Subcutaneous abdominal adipose tissue (tissue), 5 donors: Measurements from ENCODE around the gene CATSPER4.

ENCODE experiments used
- H3K27ac ChIP-seq: one replicate; pipeline ENCODE4 v1.7.0; 2013; ENCODE audit warnings: low read depth, mild to moderate bottlenecking, inconsistent platforms, low read length, moderate library complexity
- H3K27me3 ChIP-seq, 5 donors: one replicate each; pipeline ENCODE4 v1.7.0; 2013; ENCODE audit warnings: low read length in 5 of 5, inconsistent platforms in 1 of 5; ENCODE audit not compliant: control insufficient read depth in 5 of 5, insufficient read depth in 4 of 5
- H3K36me3 ChIP-seq, 5 donors: one replicate each; pipeline ENCODE4 v1.7.0; 2013; ENCODE audit warnings: low read length in 5 of 5; ENCODE audit not compliant: control insufficient read depth in 5 of 5, insufficient read depth in 5 of 5
- H3K4me1 ChIP-seq, 5 donors: one replicate each; pipeline ENCODE4 v1.7.0; 2013; ENCODE audit warnings: low read length in 5 of 5, mild to moderate bottlenecking in 3 of 5, moderate library complexity in 1 of 5; ENCODE audit not compliant: control insufficient read depth in 5 of 5, insufficient read depth in 5 of 5
- H3K4me3 ChIP-seq, 5 donors: one replicate each; pipeline ENCODE4 v1.7.0; 2013; ENCODE audit warnings: low read length in 5 of 5, low read depth in 1 of 5
- H3K9ac ChIP-seq, 5 donors: one replicate each; pipeline ENCODE4 v1.7.0; 2013; ENCODE audit warnings: low read length in 5 of 5, mild to moderate bottlenecking in 4 of 5, moderate library complexity in 3 of 5
- H3K9me3 ChIP-seq, 5 donors: one replicate each; pipeline ENCODE4 v1.7.0; 2013; ENCODE audit warnings: low read length in 5 of 5; ENCODE audit not compliant: control insufficient read depth in 5 of 5
- donor health status: healthy.
- donor health status: healthy.
- donor health status: healthy.
- donor health status: healthy.
- donor health status: healthy.

CATSPER4 gene

DNA sequence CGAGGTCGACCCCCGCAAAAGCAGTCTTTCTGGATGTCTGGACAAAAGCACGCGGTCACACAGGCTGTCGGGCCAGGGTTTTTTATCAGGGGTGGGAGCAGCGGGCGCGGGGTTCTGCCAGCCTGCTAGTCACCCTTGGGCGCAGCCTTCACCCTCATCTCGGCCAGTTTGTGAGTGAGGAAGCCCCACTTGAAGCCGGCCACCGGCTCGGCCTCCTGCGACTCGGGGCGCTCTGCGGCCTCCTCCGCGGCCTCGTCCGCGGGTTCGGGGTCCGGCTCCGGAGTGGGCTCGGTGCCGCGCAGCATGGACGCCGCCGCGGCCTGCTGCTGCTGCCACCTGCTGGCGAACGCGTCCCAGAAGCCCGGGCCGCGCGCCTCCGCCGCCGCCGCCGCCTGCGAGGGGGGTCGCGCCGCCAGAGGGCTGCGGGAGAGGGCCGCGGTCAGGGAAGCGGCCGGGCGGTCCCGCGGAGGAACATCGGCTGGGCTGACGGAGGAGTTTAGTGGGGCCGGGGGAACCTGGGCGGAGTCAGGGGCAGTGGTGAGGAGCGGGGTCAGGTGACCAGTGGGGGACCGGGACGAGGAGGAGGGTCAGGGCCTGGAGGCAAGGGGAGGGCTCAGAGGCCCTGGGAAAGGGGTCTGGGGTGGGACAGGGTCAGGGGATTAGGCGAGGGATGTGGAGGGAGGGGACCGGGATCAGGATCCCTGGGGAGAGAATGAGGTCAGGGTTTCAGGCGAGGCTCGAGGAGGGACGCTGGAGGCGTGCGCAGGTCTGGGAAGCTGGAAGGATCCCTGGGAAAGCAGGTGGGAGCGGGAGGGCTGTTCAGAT is 26.2 kb upstream of the CATSPER4 start:
- Histone ChIP-seq H3K9ac (peak overlapping the region in 4 of 5 donors; percentile 26 to 85 (median 44)), H3K27me3 (peaks cover 0 to 6% (median 0%) of the 10 kb centered on the region in 5 donors), H3K4me3 (peak overlapping the region; percentile 29 to 67 (median 53)), H3K36me3 (no peaks in the 10 kb centered on the region), H3K9me3 (no peaks in the 10 kb centered on the region), H3K4me1 (peaks cover 0 to 33% (median 29%) of the 10 kb centered on the region in 5 donors), H3K27ac (no peak overlapping the region)

DNA sequence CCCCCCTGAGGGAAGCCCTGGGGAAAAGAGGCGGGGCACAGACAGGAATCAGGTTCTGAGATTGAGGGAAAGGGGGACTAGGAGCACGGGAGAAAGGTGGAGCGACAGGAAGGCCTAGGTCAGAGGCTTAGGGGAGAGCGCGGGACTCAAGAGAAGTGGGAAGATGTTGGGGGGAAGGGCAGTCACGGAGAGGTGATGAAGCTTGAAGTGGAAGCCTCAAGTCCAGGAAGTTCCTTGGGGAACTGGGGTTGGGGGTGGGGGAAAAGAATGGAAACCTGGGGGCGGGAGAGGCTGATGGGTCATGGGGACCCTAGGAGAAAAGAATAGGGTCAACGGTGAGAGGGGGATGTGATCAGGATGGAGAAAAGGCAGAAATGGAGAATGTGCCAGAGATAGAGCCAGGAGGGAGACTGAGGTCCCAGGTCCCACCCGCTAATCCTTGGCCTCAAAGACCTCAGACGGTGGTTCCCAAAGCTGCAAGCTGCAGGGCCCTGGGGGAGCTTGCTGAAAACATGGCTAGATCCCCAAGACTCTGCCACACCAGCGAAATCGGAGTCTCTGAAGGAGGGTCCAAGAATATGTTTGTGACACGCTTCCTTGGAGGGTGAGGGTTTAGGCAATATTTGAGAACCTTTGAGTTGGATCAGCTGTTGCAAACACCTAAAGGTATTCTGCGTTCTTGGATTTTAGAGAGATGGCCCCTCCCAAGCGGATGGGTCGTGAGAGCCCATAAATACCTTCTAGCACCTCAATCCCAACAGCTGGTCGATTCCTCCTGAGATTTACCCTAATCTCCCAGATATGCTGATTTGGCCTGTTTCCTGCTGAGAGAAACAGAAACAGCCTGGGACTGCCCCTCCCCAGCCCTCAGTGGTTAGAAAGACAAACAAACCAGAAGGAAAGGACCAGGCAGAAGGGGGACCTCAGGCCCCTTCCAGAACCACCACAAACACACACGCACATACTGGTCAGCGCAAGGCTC is 25.2 kb upstream of the CATSPER4 start:
- H3K27ac ChIP-seq: no peak overlapping the region

DNA sequence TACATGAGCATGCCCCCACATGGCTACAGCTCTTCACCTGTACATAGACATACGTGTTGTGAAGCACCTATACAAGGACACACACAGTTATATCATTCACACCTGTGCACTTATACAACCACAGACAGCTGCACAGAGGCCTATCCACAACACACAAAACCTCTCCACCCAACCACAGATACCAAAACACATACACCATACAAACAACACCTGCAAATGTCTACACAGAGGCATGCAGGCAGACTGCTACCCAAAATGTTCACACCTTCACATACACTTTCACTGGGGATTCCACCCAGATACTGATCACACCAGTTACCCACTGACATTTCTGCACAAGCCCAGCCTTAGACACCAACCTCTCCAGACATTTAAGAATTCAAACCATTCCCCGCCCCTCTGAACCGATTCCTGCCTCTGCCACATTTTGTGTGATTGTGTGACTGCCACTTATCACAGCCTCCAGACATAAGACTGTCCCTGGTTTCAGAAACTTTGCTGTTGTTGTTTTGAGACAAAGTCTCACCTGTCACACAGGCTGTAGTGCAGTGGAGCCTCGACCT is 23.6 kb upstream of the CATSPER4 start:
- peaks cover 0 to 3% (median 0%) of the 10 kb centered on the region in 5 donors for H3K27me3 ChIP-seq
- H3K4me3 ChIP-seq: no peak overlapping the region
- no peak overlapping the region for H3K27ac ChIP-seq
- H3K9ac ChIP-seq: no peak overlapping the region
- peaks cover 2 to 42% (median 36%) of the 10 kb centered on the region in 5 donors for H3K4me1 ChIP-seq
- no peaks in the 10 kb centered on the region for H3K9me3 ChIP-seq
- H3K36me3 ChIP-seq: peaks cover 0 to 5% (median 0%) of the 10 kb centered on the region in 5 donors

More for the DNA sequence above, 25.2 kb upstream of the CATSPER4 start:
- no peaks in the 10 kb centered on the region for H3K36me3 ChIP-seq
- peak overlapping the region in 3 of 5 donors; percentile 26 to 85 (median 58) for H3K9ac ChIP-seq
- peak overlapping the region; percentile 29 to 67 (median 53) for H3K4me3 ChIP-seq
- no peaks in the 10 kb centered on the region for H3K9me3 ChIP-seq
- H3K4me1 ChIP-seq: peaks cover 0 to 40% (median 34%) of the 10 kb centered on the region in 5 donors
- peaks cover 0 to 5% (median 0%) of the 10 kb centered on the region in 5 donors for H3K27me3 ChIP-seq

DNA sequence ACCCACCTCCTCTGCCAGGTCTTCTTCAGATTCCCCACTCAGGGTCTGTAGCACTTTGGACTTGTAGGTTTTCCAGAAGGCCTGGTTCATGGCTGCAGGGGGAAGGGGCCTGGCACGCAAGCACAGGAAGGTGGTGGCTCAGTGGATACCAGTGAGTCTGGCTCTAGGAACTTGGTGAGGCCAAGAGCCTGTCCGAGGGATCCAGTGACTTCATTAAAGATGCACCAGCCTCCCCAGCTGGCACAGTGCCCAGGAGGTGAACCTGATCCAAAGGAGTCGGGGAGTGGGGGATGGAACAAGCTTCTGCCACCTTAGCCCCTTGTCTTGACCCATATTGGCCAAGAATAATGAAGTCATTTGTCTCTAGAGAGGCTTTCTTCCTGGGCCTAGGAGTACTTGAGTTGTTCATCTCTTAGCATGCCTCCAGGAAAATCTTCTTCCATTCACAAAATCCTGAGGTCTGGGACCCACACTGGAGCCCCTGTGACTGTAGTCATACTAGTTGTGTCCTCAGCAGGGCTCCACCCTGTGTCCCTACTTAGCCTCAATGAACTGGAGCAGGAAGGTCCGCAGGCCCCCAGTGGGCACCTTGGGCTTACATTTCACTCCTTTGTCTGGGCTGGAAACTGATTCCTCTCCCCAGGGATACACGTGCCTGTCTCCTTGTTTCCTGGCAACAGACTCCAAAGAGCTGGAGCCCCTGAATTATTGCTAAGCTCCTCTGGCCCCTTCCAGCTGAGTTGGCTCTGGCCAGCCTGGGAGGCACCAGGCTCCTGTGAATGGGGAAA is 21.8 kb upstream of the CATSPER4 start, which contains the start of gene C1orf232:
Gene C1orf232, minus strand, starts transcription at position 554 of the 788 bp plus-strand sequence. Its CDS starts 464 bp downstream, at position 90.
- Histone ChIP-seq H3K9ac (peak within 1 kb of the TSS in 4 of 5 donors; percentile 76 to 95 (median 89)), H3K4me3 (peak within 1 kb of the TSS in 4 of 5 donors; percentile 75 to 91 (median 83)), H3K27me3 (no peaks in the 10 kb centered on the region), H3K27ac (peak within 1 kb of the TSS; percentile 30), H3K9me3 (no peaks in the 10 kb centered on the region), H3K36me3 (peaks cover 0 to 5% (median 0%) of the 10 kb centered on the region in 5 donors), H3K4me1 (peaks cover 2 to 32% (median 27%) of the 10 kb centered on the region in 5 donors)

DNA sequence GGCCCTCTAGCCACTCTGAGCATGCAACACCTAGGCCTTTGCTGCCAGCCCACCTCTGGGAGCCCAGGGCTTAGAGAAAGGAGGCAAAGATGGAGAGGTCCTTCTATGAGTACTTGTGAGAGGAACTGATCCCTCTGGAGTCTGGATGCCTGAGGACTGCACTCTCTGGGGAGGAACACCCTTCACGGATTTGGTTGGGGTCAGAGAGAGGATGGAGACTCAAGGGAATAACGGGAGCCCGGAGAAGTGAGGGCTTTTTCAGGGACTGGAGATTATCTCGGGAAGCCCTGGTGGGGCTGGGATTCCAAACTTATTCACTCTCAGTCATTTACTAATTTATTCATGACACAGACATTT is 21.2 kb upstream of the CATSPER4 start:
- Histone ChIP-seq H3K9me3 (no peaks in the 10 kb centered on the region), H3K4me1 (peaks cover 2 to 27% (median 23%) of the 10 kb centered on the region in 5 donors), H3K4me3 (peak overlapping the region in 4 of 5 donors; percentile 75 to 91 (median 83)), H3K27me3 (no peaks in the 10 kb centered on the region), H3K9ac (peak overlapping the region in 3 of 5 donors; percentile 13 to 95 (median 84)), H3K27ac (no peak overlapping the region), H3K36me3 (peaks cover 0 to 5% (median 0%) of the 10 kb centered on the region in 5 donors)

DNA sequence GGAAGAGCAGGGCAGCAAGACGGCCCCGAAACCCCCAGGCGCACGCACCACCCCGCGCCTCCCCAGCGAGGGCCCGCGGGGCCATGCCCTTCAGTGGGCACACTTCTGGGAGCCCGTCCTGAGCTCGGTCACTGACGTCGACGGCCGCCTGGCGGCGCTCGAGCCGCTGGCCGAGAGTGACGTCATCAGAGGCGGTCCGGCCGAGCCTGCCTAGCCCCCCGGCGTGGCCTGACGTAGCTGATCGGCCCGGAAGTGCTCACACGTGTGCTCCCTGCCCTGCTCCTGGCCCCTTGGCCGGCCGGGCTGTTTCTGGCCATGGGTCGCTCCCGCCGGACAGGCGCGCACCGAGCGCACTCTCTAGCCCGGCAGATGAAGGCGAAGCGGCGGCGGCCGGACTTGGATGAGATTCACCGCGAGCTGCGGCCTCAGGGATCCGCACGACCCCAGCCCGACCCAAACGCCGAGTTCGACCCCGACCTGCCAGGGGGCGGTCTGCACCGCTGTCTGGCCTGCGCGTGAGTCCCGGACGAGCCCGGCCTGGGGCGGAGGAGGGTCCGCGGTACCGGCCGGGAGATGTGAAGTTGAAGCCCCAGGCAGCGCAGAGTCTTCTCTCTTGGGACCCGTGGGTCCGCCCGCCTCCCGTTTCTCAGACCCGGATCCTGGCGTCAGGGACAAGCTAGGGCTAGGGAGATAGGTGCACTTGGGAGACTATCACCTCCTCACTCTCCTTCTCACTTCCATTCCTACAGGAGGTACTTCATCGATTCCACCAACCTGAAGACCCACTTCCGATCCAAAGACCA is 20.5 kb upstream of the CATSPER4 start, which contains the start of gene ZNF593:
Gene ZNF593, plus strand, starts transcription at position 240 of the 803 bp plus-strand sequence. Its CDS starts 76 bp downstream, at position 316.
- Histone ChIP-seq H3K36me3 (peaks cover 0 to 5% (median 0%) of the 10 kb centered on the region in 5 donors), H3K4me1 (peaks cover 2 to 21% (median 18%) of the 10 kb centered on the region in 5 donors), H3K9ac (peak within 1 kb of the TSS; percentile 76 to 95 (median 84)), H3K27me3 (no peaks in the 10 kb centered on the region), H3K9me3 (no peaks in the 10 kb centered on the region), H3K4me3 (peak within 1 kb of the TSS; percentile 75 to 91 (median 89)), H3K27ac (peak within 1 kb of the TSS; percentile 30)

DNA sequence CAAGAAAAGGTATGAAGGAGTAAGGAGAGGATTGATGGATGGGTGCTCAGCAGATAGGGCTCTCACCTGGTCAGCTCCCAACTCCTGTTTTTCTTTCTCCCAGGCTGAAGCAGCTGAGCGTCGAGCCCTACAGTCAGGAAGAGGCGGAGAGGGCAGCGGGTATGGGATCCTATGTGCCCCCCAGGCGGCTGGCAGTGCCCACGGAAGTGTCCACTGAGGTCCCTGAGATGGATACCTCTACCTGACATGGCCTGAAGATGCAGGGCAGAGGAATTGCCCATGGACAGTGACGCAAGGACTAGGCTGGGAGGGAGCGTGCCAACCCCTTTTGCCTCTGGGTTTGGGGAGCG is 20.0 kb upstream of the CATSPER4 start:
- Histone ChIP-seq H3K36me3 (peaks cover 0 to 5% (median 0%) of the 10 kb centered on the region in 5 donors), H3K27ac (no peak overlapping the region), H3K9ac (peak overlapping the region; percentile 76 to 95 (median 84)), H3K9me3 (no peaks in the 10 kb centered on the region), H3K27me3 (no peaks in the 10 kb centered on the region), H3K4me1 (peaks cover 2 to 21% (median 18%) of the 10 kb centered on the region in 5 donors), H3K4me3 (peak overlapping the region; percentile 75 to 91 (median 89))
